HG03342 (cell line): ENCODE measurements around the gene C19orf47.
"Not testable (repeated sequence)": the region's sequence is repeated elsewhere in the genome, so short reads cannot be mapped to it uniquely, and the experiment has no call there.

Source experiments
- ATAC-seq: cut with Tn5 transposase; IDR thresholded peaks from one replicate; pipeline ENCODE4 v1.9.1; 2021; ENCODE audit warnings: mild to moderate bottlenecking, moderate library complexity; ENCODE audit not compliant: unreplicated experiment

Gene C19orf47

DNA sequence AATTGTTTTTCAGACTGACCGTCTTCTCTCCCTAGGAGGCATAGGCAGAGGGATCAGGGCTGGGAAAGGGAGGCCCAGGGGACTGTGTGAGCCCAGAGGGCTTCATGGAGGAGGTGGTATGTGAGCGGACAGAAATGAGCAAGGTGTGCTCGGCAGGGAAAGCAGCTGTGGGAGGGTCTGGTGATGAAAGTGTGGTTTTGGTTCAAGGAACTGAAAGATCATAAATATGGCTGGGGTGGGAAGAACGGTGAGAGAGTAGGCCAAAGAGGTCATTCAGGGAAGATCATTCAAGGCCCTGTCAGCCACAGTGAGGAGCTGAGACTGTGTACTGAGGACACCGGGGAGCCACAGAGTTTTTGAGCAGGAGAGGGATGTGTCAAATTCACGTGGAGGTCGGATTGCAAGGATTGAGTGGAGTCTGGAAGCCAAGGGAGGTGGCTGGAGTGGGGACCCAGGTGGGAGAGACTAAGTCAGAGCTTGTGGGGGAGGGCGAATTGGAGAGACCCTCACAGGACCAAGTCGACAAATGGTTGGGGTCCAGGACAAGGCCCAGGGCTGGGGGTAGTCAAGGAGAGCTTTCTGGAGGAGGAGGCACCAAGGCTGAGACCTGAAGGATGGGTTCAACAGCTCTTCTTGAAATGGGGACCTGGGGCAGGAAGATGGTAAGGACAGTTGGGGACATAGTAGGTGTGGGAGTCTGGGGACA lies 7.9 kb upstream of the C19orf47 start:
- ATAC-seq: no peak

DNA sequence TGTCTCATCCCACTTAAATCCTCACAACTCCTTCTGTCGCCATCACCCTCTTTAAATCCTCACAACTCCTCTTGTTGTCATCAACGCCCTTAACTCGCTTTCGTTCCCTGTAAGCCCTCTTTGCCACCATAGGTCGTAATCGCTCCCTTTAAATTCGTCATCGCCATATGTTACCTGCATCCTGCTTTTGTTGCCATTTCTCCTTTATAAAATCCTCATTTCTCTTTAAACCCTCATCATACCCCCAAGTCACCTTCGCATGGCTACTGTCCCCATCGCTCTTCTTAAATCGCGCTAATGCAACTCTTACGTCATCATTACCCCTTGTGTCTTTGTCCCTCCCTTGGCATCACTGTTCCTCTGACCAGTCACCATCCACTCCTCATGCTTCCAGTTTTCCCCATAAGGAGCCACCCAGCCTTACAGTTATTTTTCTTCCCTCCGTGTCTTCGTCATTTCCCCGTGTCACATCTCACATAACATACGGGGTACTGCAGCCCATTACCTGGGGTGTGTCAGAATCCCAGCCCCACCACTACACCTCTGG lies 837 bp upstream of the C19orf47 start:
- ATAC-seq: no peak

DNA sequence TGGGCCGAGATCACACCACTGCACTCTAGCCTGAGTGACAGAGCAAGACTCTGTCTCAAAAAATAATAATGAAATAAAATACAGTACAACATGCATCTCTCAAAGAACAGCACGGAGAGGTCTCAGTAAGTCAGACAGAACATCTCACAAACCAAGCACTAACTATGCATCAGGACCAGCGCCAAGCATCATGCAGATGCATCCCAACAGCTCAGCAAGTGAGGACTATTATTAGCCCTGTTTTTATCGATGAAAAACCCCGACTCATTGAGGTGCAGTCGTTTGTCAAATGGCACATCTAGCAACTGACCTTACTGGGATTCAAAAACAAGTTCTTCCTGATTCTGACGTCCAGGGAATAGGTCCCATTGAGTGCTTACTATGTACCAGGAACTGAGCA lies 3.8 kb downstream of the C19orf47 start:
- ATAC-seq: no peak

DNA sequence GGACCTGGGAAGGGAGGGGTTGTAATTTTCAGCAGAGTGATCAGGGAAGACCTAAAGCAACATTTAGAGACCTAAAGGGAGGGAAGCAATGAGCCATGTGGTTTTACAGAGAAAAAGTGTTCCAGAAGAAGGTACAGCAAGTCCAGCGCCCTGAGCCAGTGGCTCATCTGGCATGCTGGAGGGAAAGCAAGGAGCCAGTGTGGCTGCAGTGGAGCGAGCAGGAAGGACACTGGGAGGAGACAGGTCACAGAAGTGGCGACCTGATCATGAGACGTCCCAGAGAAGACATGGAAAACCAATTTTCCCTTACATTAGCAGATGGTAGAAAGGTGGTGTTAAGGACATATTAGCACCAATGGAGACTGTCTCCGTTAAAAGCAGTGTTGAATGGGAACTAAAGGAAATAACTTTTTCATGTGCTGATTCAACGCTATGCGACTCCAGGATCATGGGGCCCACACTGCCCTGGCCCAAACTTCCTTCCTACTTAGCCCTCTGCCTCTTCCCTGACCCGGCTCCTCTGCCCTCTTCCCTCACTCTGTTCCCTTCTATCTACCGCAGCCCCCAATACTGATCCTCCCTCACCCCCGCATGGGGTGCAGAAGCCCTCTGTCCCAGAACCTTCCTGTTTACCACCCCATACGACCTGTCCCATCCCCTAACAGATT lies 5.4 kb downstream of the C19orf47 start:
- no peak for ATAC-seq

DNA sequence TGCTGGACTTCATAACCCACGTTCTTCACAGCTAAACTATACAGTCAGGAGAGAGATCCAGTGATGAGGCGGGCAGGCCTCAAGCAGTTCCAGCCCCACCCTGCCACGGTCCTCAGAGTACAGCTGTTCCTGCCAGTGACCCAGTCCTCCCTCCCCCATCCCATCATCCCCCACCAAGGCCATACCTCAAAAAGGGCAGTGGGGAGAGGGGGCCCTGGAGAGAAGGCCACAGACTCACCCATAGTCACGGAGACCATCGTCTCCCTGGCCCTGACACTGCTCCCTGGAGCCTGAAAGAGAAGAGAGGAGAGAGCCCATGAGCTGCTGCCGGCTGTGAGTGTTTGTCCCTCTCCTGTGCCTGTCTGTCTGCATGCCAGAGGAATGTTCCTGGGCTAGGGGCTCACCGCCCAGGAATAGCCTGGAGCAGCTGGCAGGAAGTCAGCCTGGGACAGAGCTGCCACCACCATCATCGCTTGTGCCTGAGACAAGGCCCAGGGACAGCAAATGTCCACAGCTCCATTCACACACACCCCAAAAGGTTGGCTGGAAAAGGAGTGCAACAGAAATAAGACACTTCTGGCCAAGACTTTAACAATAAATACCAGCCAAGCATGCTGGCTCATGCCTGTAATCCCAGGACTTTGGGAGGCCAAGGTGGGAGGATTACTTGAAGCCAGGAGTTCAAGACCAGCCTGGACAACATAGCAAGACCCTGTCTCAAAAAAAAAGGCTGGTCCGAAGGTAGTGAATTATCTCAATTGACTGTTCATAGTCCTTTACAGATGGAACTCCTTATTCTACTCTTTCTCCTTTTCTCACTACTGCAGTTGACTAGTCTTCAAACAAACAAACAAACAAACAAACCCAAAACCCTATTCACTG lies 6.4 kb downstream of the C19orf47 start:
- no peak for ATAC-seq

DNA sequence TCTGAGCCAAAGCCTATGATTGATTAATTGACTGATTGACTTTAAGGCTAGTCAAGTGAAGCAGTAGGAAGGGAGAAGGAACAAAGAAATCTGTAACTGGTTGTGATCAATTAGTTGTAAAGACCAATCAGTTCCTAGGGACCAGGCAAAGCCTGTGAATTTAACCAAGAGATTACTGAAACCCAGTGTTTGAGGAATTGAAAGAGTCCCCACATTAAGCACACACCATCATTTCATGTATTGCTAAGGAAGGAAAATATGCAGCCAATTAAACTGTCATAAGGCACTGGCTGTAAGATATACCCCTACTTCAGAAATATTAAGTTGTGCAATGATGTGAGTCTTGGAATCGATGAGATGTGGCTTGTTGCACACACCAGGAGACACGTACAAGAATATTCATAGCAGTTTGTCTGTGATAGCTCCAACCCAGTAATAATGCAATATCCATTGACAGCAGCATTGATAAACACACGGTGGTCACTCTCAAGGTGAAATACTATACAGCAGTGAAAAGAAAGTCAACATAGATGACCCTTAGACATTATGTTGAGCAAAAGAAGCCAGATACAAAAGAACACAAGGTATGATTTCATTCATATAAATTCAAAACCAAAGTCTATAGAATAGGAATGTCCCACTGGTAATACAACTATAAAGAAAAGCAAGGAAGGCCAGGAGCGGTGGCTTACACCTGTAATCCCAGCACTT lies 9.0 kb downstream of the C19orf47 start:
- ATAC-seq: no peak

DNA sequence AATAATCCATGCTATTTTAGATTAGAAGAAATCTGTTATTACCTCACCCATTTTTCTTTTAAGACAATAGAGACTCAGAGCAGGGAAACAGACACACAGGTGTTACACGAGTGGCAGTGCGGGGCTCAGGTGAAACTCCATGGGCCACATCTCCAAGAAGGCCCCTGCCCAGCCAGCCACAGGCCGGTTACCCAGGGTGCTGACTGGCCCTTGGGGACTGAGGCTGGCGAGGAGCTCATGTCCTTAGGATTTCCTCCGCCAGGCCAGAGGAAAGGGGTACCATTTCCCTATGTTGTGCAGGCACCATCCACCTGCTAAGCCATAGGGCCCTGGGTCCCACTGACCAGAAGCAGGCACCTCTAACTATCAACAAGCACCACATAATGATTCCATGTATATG lies 10.6 kb downstream of the C19orf47 start:
- ATAC-seq: no peak

DNA sequence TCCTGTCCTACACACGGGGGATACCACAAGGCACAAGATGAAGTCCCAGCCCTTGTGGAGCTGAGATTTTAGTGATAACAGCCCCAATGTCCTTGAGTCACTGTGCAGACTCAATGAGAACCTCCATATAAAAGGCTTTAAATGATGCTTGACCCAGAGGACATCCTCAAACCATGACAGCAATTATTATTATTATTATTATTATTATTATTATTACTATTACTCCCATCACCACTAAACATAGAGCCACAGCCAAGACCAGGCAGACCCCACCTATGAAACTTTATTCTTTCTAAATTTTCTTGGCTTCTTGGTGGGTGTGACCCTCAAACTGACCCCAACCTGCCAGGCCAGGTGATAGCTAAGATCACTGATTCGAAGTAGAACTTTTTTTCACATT lies 11.1 kb downstream of the C19orf47 start:
- no peak for ATAC-seq

DNA sequence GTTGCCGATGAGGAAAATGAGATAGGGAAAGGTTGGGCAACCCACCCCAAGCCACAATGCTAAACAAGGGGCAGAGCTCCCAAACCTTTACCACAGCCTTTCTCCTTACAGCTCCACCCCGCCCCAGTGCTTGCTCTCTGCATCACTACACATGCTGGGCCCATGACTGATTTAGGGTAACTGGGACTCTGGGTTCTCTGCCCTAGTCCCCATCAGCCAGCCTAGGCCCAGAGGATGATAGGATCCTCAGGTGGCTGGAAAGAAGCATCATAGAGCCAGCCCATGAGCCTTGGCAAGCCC lies 11.6 kb downstream of the C19orf47 start:
- no peak for ATAC-seq

DNA sequence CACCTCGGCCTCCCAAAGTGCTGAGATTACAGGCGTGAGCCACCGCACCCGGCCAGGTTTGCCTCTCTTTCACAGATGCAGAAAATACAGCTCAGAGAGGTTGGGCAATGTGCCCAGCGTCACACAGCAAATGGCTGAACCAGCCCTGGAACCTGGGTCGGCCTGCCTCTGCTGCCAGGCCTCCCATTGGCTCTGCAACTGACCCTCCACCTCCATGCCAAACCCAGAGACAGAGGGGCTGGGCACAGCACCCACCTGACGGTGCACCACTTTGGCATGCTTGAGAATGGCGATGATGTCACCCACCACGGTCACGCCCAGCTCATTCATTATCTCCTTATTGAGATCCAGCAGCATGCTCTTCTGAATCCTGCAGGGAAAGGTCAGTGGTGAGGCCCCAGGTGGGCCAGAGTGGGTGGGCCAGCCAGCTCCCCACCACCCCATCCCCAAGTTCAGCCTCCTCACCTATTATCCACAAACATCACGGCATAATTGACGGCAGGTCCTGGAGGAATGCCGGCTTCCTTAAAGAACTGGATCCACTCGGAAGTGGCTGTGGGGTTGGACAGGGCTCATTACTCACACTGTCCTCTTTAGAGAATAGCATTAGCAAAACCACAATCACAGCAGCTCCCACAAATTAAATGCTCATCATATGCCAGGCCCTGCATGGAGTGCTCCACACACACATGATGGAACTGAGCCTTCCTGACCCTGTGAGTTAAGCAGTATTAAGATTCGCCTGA lies 12.2 kb downstream of the C19orf47 start:
- ATAC-seq: no peak

DNA sequence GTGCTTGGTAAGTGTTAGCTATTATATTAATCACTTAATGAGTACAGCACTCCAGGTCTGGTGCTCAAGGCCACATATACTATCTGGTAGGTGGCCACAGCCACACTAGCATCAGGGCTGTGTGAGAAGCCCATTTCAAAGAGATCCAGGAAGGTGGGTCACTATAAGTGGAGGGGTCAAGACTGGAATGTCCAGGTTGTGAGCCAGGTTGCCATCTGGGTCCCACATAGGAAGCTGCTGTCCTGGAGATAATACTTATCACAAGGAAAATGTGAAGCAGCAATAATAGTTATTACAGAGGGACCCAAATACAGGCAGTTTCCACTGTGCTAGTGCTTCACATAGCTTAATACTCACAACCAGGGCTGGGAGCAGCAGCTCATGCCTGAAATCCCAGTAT lies 13.1 kb downstream of the C19orf47 start:
- ATAC-seq: no peak

DNA sequence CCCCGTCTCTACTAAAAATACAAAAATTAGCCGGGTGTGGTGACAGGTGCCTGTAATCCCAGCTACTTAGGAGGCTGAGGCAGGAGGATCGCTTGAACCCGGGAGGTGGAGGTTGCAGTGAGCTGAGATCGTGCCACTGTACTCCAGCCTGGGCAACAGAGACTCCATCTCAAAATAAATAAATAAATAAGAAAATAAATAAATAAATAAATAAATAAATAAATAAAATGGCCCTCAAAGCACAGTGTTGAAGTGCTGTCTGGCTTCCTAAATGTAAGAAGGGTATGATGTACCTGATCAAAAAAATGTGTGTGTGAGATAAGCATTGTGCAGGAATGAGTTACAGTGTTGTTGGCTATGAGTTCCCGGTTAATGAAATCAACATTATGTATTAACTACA lies 15.1 kb downstream of the C19orf47 start:
- ATAC-seq: not testable (repeated sequence)

DNA sequence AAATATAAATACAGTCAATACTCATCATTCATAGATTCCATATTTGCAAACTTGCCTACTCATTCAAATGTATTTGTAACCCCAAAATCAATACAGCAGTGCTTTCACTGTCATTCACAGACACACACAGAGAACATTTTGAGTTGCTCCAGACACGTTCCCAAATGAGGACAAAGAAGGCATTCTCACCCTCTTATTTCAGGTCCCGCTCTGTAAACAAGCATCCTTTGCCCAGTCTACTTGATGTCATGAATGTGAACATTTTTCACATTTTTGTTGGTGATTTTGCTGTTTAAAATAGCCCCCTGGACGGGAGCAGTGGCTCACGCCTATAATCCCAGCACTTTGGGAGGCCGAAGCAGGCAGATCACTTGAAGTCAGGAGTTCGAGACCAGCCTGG lies 15.5 kb downstream of the C19orf47 start:
- no peak for ATAC-seq

DNA sequence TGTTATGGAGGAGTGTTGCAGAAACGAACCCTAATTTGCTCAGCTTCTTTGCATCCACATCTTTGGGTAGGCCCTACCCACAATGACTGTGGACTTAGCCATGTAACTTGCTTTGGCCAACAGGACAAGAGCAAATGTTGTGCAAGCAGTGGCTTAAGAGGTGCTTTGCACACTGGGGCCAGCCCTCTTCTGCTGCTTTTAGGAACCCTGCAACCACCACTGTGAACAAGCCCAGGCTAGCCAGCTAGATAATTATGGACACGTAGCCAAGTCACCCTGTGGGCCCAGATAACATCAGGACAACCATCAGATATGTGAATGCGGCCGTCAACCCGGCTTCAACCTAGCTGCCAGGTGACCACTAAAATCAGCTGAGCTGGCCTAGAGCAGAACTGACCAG lies 17.1 kb downstream of the C19orf47 start:
- ATAC-seq: no peak

DNA sequence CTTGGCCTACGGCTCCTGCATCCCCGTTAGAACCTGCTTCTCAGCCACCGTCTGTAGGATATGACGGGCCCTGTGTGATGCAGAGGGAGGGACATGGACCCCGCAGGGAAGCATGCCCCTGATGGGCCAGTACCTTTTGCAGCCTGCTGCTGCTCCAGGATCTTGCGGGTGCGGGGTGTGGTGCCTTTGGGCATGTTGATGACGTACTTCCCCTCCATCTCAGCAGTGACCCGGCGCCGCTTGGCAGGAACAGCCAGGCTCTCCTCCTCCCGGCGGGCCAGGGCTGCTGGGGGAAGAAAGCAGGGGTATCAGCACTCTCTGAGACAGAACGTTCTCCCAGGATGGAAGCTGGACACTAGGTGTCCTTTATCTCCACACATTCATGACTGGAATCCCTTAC lies 22.0 kb downstream of the C19orf47 start:
- no peak for ATAC-seq

DNA sequence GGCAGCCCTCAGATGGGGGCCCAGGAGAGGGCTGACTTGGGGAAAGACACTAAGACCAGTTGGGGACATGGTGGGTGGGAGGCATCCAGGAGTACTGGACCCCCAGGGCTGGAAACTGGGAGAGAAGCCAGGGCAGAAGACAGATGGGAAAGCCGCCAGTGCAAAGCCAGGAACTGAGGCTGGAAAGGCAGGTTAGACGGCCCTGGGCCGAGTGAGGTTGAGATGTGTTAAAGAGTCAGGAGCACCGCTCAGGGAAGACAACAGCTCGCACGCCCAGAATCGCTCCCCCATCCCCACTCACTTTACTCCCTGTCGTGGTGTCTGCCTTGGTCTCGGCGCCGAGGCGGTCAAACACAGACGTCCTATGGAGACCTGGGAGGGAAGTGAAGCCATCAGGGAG lies 24.5 kb downstream of the C19orf47 start:
- ATAC-seq: no peak

DNA sequence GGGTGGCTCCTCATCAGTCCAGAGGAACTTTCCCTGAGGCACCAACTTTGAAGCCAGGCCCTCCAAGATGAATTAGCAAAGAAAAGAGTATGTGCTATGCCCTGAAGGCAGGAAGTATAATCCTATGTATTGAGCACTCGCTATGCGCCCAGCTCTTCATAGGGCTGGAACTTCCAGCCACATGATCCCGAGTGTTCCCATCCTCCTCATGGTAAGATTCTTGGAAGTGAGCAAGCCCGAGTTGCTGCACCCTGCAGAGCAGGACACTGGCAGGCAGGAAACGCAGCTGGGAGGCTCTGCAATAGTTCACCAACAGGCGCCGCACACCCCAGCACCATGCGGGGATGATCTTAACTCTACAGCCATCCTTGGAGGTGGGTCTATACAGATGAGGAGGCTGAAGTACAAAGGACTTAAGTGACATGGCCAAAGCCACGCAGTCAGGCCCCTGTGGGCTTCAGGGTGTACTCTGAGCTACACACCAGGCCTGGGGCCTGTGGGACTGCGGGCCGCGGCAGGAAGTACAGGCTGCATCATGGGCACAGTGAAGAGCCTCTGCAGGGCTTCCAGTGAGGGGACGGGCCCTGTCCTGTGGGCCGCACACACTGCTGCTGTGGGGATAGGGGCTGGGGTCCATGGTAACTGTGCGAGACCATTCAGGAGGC lies 25.1 kb downstream of the C19orf47 start:
- ATAC-seq: no peak

DNA sequence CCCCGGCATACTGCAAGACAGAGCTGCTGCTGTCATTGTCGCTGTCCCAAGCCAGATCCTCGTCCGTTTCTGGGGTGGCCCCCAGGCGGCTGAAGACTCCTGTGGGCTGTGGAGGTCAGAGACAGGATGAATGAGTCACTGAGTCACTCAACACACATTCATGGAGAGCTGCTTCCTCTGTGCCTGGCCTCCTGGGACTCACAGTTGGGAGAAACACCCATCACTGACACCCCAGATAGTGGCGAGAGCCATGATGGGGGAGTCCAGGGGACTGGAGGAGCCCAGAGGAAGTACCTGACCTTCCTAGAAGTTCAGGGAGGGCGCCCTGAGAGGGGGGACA lies 26.0 kb downstream of the C19orf47 start:
- no peak for ATAC-seq

DNA sequence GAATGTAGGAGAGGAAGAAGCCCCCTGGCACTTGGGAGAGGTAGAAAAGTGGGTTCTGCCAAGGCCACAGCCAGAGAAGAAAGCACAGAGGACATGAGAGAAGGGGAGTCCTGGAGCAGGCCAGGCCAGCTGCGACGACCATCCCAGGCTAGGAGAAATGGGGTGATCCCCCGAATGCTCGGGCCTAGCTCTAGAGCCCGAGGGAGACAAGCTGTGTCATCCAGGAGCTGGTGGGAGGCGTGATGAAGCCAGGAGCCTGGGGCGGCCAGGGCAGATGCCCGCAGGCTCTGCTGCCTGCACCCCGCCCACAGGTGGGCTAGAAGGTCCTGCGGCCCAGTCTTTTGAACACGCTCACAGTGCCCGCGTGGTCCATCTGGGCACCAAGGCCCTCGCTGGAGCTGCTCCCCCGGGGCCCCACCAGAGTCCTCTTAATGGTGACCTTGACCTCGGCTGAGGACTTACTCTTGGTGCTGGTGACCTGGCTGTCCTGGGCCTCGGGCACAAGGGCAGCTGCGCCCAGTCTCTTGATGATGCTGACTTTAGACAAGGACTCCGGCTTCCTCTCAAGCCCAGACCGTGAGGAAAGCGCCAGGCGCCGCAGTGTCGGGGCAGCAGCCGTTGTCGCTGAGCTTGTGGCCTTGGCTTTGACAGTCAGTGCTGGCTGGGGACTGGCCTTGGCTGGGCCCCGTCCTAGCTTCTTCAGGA lies 26.5 kb downstream of the C19orf47 start:
- ATAC-seq: no peak
